Type B pancreatic cell (in vitro differentiated cells): ENCODE measurements around the gene TTC9C. TPM values are rescaled to one million over a fixed set of nuclear protein-coding genes. Genes with fewer than 3 reads are reported as not detected.

Experiments used
- DNase-seq: peaks from one replicate; pipeline ENCODE4 v3.0.0; 2021; ENCODE audit warnings: mixed read lengths; ENCODE audit not compliant: unreplicated experiment; ENCODE audit errors: extremely low spot score
- H3K27ac Mint-ChIP-seq: 2 replicates; pipeline ENCODE4 v1.8.0; 2021; ENCODE audit warnings: mild to moderate bottlenecking, mixed read lengths
- H3K27me3 Mint-ChIP-seq: 2 replicates; pipeline ENCODE4 v1.8.0; 2021; ENCODE audit warnings: mixed read lengths
- H3K36me3 Mint-ChIP-seq: 2 replicates; pipeline ENCODE4 v1.8.0; 2021; ENCODE audit warnings: mixed read lengths
- H3K4me1 Mint-ChIP-seq: one replicate; pipeline ENCODE4 v1.8.0; 2021; ENCODE audit warnings: mixed read lengths; ENCODE audit not compliant: unreplicated experiment
- H3K4me3 Mint-ChIP-seq: 2 replicates; pipeline ENCODE4 v1.8.0; 2021; ENCODE audit warnings: mild to moderate bottlenecking, mixed read lengths
- H3K9me3 Mint-ChIP-seq: 2 replicates; pipeline ENCODE4 v1.8.0; 2021; ENCODE audit warnings: mixed read lengths
- total RNA-seq: library from RNA; stranded (reverse); gene quantifications from 2 replicates; pipeline ENCODE4 v1.2.1, GENCODE V29; 2021; ENCODE audit warnings: low replicate concordance
- TF ChIP-seq, protein P1 (sequence below): fragments of 200-600 bp; sonication (generic); conservative IDR thresholded peaks from 2 replicates; pipeline ENCODE4 v1.5.0; 2021; ENCODE audit warnings: antibody characterized with exemption, mild to moderate bottlenecking

Gene TTC9C
- total RNA-seq, 1 donor from 2014 or later, result 39.0 TPM

DNA sequence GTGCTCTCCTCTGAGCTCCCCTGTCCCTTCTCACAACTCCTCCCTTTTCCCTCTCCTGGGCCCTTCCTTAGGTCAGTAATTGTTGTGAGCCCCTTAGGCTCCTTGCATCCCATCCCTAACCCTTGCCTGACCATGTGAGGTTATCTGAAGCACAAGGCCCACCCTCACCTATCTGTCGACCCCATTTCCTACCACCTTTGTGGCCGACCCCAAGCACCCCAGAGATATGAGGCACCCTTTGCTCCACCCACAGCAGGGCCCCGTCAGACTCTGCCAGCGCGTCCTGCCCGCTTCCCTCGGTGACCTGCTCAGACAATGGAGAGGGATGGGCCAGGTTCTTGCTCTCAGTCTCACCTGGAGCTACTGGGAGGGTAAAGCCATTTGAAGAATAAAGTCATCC lies 19.5 kb upstream of the TTC9C start:
- Mint-ChIP-seq H3K27ac (peak overlapping the region; percentile 96), H3K9me3 (no peaks in the 10 kb centered on the region), H3K36me3 (peaks cover 22% of the 10 kb centered on the region), H3K4me1 (peaks cover 44% of the 10 kb centered on the region), H3K4me3 (peak overlapping the region; percentile 95), H3K27me3 (no peaks in the 10 kb centered on the region)
- TF ChIP-seq, protein P1, sequence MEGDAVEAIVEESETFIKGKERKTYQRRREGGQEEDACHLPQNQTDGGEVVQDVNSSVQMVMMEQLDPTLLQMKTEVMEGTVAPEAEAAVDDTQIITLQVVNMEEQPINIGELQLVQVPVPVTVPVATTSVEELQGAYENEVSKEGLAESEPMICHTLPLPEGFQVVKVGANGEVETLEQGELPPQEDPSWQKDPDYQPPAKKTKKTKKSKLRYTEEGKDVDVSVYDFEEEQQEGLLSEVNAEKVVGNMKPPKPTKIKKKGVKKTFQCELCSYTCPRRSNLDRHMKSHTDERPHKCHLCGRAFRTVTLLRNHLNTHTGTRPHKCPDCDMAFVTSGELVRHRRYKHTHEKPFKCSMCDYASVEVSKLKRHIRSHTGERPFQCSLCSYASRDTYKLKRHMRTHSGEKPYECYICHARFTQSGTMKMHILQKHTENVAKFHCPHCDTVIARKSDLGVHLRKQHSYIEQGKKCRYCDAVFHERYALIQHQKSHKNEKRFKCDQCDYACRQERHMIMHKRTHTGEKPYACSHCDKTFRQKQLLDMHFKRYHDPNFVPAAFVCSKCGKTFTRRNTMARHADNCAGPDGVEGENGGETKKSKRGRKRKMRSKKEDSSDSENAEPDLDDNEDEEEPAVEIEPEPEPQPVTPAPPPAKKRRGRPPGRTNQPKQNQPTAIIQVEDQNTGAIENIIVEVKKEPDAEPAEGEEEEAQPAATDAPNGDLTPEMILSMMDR, result no peak
- DNase-seq, result no peak

DNA sequence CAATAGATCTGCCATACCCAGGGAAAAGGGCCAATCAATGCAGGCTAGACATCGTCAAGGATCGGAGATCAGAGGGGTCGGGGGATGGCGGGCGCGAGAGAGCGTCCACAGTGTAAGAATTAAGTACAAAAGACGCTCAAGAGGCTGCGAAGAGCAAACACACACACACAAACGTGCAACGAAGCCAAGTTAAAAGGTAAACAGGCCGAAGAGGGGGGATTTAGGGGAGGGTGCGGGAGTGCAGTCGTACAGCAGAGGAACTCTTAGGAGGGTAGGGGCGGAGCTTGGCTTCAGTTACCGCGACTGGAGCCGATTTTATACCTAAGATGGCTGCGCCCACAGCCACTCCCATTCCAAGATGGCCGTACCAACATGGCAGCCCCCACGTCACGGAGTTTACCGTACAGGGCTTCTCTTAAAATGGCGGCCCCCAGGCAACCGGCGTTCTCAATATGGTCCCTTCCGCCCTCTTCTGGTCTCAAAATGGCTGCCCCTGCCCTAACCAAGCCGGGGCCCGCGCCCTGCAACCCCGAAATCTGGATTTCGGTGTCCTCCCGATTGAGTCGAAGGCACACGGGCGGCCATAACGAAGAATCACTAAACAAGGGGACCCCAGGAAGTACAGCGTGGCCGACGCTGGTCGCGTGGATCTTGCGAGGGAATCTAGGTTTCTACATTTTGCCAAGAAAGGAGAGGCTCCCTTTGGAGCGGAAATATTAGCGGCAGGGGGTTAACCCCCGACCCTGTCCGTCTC lies 18.9 kb upstream of the TTC9C start:
- DNase-seq, result peak; percentile 94
- peak overlapping the region; percentile 96 for H3K27ac Mint-ChIP-seq
- TF ChIP-seq, protein P1, result peak; percentile 17
- H3K27me3 Mint-ChIP-seq, result no peaks in the 10 kb centered on the region
- H3K36me3 Mint-ChIP-seq, result peaks cover 26% of the 10 kb centered on the region
- no peaks in the 10 kb centered on the region for H3K9me3 Mint-ChIP-seq
- peaks cover 49% of the 10 kb centered on the region for H3K4me1 Mint-ChIP-seq
- peak overlapping the region; percentile 95 for H3K4me3 Mint-ChIP-seq

DNA sequence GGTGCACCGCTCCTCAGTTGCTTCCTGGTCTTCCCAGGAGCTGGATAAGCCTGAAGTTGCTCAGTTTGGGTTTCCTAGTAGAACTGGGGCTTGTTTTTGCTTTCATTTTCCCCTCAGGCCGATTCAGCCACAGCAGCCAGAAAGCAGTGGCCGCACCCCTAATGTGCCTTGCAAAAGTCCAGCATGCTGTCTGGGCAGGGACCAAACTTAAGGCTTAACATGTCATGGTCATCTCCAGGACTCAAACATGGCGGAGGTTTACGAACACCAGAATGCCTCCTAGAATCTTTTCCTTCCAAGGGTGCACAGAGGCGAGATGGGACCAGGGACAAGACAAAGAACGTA lies 18.3 kb upstream of the TTC9C start:
- Mint-ChIP-seq H3K4me3 (peak overlapping the region; percentile 95), H3K4me1 (peaks cover 49% of the 10 kb centered on the region), H3K36me3 (peaks cover 26% of the 10 kb centered on the region), H3K27me3 (no peaks in the 10 kb centered on the region), H3K27ac (peak overlapping the region; percentile 96), H3K9me3 (no peaks in the 10 kb centered on the region)
- no peak for DNase-seq
- TF ChIP-seq, protein P1, result no peak

DNA sequence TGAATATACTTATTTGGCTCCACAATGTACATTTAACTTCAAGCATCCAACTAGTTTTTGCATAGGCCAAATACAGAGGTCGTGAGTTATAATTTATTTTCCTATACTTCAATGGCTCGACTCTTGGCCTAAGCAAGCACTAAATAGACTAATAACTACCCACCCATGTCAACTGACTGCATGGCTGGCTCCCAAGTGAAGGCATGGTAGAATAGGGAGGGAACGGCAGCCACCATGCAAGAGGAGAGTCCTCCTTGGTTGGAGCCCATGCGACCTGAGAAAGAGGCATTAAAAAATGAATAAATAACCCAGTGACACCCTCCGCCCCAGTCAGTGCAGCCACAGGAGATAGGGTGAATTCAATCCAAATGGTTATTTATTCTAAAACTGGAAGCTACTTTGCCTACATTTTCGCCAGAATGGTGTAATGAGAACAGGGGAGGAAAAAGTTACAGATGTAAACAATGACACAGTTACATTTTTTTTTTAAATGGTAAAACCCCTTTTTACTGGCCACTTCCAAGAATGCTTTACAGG lies 15.9 kb upstream of the TTC9C start:
- DNase-seq, result no peak
- peak overlapping the region; percentile 13 for H3K4me3 Mint-ChIP-seq
- TF ChIP-seq, protein P1, result no peak
- peaks cover 43% of the 10 kb centered on the region for H3K36me3 Mint-ChIP-seq
- H3K9me3 Mint-ChIP-seq, result no peaks in the 10 kb centered on the region
- H3K4me1 Mint-ChIP-seq, result peaks cover 36% of the 10 kb centered on the region
- H3K27ac Mint-ChIP-seq, result peak overlapping the region; percentile 97
- no peaks in the 10 kb centered on the region for H3K27me3 Mint-ChIP-seq

DNA sequence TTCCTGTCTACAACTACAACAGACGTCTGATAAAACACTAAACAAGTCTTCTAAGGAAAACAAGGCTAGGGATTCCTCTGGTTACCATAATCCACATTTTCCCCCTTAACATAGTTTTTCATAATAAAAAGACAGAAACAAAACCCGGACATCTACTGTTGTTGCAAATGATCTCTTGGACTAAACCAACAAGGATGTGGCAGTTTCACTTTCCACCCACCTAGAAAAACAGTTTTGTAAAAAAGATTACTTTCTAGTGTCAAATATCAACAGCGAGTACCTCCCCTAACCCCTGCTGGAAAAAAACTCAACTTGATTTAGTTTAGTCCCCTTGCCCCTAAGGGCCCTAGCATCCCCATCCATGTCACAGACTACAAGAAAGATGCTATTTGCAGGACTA lies 15.4 kb upstream of the TTC9C start:
- Mint-ChIP-seq H3K4me1 (peaks cover 35% of the 10 kb centered on the region), H3K36me3 (peaks cover 45% of the 10 kb centered on the region), H3K4me3 (peak overlapping the region; percentile 6), H3K9me3 (no peaks in the 10 kb centered on the region), H3K27ac (peak overlapping the region; percentile 97), H3K27me3 (no peaks in the 10 kb centered on the region)
- TF ChIP-seq, protein P1, result no peak
- no peak for DNase-seq
